Activated CD4-positive, CD25-positive, alpha-beta regulatory T cell treated with anti-CD3 and anti-CD28 coated beads, Interleukin-2, amount 50 U/mL, for 72 hours (primary cell): ENCODE measurements around the gene TCEA3.

Source experiments
- DNase-seq: peaks from one replicate; pipeline ENCODE4 v3.0.0; 2021

TCEA3 gene

GRCh38 chr1:23424293-23425192, at the start of gene TCEA3:
TSS of gene TCEA3 (minus strand) at chr1:23424748. CDS start at chr1:23424633, 115 bp downstream.
- peak; percentile 41 for DNase-seq

DNA sequence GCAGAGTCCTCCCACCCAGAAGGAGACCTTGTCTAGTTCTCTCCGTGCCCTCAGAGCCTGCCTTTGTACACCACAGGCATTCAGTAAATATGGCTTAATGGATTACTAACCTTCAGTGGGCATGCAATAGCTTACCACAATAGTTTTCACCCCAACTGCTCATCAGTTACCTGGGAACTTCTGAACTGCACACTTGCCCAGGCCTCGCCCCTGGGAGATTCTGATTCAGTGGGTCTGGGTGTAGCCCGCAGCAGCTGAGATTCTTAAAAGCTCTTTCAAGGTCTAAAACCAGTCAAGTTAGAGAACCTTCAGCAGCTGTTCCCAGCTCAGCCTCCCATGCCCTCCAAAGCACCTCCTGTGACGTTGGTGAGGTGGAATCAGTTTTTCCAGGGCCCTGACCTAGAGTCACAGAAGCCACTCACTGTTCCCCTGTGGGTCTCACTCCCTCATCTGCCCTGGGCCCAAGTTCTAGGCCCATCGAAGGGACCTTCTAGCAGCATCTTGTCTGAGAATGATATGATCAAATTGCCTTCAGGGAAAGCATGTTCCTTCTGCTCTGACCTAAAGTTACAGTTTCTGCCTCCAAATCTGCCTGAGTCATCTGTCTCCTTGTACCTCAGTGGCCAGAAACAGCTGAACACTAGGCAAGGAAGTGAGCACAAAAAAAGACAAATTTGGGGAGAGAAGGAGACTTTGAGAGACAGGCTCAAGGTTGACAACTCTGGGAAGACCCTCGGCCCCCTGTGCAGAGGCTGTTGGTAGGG, 48.7 kb upstream of the TCEA3 start:
- no peak for DNase-seq

DNA sequence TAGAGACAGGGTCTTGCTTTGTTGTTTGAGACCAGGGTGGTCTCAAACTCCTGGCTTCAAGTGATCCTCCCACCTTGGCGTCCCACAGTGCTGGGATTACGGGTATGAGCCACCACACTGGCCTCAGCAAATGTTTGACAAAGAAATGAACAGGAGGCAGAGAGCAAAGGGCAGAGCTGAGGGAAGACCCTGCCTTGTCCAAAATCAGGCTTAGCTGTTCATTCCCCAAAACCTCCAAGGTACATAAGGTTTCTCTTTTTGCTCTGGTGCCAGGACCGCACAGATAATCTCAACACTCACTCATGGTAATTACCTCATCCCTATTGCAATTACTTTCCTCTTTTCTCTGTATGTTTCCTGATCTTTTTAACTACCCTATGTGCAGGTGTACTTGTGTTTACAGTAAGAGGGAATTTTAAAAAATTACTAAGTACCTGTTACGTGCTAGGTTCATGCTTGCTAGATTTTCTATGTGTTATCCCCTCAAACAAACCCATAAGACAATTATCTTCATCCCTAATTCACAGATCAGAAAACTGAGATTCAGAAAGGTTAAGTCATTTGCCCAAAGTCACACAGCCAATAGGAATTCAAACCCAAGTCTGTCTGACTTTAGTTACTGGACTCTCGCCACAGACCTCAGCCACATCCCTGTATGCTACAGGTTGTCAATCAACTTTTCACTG, 47.9 kb upstream of the TCEA3 start:
- DNase-seq = no peak

DNA sequence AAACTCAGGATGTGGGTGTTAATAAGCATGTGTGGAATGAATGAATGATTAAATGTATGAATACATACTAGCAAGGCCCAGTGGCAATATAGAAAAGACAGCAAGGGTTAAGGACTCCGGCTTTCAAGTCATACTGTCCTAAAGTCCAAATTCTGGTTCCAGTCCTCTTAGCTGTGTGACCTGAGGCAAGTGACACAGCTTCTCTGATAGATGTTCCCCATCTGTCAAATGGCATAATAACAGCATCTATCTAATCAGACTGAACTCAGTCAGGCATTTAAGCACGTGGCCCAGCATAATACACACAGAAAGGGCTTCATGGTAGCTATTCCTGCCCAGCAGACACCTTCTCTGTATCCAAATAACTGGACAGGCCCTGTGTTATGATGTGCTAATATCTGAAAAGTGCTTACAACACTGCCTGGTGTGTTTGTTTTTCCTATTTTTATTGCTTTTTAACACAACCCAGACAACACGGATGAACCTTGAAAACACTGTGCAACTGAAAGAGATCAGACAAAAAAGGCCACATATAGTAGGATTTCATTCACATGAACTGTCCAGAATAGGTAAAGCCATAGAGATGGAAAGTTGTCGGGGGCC, 47.0 kb upstream of the TCEA3 start:
- no peak for DNase-seq

GRCh38 chr1:23470282-23471070, 45.9 kb upstream of the TCEA3 start:
- no peak for DNase-seq

DNA sequence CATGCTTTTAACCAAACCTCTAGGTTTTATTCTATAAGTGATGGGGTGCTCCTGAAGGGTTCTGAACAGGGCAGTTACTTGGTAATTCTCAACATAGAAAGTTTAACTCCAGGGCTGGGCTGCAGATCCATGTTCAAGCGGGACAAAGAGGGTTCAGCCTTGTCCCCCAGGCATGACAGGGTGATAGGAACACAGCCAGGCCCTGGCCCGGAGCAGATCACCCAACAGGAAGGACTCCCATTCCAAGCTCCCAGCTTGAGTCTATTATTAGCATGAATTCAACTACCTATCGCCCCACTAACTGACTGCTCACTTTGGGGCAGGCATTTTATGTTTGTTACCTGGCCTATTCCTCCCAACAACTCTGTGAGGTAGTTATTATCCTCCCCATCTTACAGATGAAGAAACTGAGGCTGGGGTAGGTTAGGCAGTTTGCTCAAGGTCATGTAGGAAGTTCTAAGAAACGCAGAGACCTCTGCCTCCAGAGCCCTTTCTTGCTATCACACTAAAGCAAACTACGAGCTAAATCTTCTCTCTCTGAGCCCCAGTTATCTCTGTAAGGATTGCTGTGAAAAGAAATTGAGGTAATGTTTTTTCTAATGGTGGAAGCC, 44.9 kb upstream of the TCEA3 start:
- DNase-seq = no peak

GRCh38 chr1:23466423-23466989, 42.0 kb upstream of the TCEA3 start:
- DNase-seq = no peak

- no peak for DNase-seq
These were observed 38.7 kb upstream of the TCEA3 start for GRCh38 chr1:23463286-23463685.

DNA sequence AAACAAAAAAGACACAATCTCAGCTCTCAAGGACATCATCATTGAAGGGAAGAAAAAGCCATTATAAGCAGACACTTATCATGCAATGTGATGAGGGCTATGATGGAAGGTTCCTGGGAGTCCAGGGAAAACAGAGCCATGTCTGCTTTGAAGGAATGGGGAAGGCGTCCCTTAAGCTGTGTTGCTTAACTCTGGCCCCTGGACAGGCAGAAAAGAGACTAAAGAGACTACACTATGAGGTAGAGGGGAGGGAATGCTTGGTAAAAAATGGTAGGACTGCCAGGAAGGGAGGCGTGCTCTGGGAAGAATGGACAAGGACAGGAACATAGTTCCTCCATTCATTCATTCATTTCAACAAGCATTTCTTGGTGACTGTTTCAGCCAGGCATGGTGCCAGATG, 38.2 kb upstream of the TCEA3 start:
- no peak for DNase-seq

DNA sequence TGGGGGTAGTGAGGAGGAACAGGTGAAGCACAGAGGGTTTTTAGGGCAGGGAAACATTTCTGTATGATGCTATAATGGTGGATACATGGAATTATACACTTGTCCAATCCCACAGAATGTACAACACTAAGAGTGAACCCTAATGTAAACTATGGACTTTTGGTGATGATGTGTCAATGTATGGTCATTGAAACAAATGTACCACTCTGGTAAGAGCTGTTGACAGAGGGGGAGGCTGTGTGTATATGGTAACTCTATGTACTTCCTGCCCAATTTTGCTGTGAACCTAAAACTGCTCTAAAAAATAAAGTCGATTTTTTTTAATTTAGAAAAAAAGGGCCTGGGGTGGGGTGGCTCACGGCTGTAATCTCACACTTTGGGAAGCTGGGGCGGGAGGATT, 36.5 kb upstream of the TCEA3 start:
- no peak for DNase-seq

- DNase-seq = no peak
These were observed 36.0 kb upstream of the TCEA3 start for GRCh38 chr1:23460519-23460918.

DNA sequence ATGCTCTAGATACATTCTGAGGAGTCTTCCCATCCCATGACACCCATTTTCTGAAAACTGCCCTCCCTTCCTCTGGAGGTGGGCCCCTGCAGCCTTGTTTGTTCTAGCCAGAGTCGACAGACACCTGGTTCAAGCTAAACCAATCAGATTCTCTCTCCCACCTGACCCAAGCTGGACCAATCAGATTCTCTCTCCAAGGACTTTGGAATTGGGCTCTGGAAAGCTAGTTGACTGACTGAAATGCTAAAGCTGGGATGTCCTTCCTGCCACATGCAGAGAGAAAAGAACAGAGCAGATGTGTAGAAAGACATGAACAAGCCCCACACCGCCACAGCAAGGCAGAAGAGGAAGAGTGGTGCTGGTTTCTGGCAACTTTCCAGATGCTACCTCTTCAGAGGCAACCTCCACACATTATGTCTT, 34.8 kb upstream of the TCEA3 start:
- DNase-seq = no peak

DNA sequence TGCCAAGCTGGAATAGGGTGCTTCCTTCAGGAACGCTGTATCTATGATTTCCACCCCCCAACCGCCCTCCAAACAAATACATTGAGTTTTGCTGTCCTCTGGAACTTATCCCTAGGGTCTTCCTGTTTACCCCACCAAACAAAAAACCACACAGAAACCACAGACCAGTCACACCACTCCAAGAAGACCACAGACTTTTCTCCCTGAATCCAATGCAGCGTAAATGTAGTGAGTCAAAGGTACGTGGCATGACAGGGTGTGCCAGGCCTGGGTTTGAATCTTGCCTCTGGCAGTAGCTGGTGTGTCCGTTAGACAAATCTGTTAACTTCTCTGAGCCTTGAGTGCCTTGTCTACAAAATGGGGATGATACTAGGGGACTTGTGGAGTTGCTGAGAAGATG, 31.7 kb upstream of the TCEA3 start:
- no peak for DNase-seq

- no peak for DNase-seq
These were observed 29.0 kb upstream of the TCEA3 start for GRCh38 chr1:23453455-23454000.

DNA sequence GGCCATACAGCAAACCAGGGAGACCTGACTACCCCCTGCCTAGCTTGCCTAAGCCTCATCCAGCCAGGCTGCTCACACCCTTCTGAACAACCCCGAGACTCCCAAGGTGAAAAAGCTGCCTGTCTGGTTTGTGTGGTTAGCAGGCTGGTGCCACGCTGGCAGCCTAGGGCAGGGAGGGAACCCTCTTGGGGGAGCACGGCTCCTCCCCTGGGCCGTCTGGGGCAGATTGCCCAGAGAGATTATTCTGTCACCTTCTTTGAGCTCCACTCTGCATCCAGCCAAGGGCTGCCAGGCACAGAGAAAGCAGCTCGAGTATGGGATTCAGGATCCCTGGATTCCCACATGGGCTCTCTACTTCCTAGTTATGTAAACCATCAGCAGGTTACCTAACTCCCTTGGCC, 27.5 kb upstream of the TCEA3 start:
- no peak for DNase-seq

DNA sequence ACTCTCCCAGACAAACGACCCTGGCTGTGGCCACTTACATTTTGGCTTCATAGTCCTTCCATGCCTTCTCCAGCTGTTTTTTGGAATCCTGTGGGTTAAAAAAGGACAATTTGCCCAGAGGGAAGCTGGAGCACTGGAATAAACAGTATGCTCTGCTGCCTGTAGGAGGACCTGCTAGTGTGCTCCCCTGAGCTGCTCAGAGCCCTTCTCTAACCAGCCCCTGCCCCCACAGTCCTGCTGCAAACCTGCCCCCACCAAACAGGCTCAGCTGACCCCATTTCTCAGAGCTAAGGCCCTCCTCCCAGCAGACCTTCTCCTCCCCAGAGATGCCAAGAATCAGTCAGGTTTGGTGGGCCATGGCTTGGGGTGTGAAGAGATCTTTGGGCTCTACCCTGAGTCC, 26.9 kb upstream of the TCEA3 start:
- no peak for DNase-seq

- no peak for DNase-seq
These were observed 26.3 kb upstream of the TCEA3 start for GRCh38 chr1:23450894-23451293.

DNA sequence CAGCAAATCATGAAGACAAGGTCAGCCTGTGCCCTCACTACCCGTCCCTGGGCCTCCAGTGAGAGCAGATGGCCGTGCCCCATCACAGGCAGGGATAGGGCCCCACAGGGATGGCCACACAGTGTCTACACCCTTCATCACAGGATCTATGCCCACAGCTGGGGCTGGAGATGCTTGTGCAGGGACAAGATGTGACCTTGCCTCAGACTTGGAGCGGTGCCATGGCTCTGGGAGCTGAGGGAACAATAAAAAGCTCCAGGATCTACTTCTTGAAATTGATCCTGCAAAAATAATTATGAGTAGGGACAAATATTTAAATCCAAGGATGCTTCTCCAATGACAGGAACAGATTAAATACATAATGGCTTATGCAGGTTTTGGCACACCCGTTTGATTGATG, 25.4 kb upstream of the TCEA3 start:
- no peak for DNase-seq

GRCh38 chr1:23449306-23449705, 24.8 kb upstream of the TCEA3 start:
- DNase-seq = no peak

GRCh38 chr1:23448846-23449245, 24.3 kb upstream of the TCEA3 start:
- no peak for DNase-seq

DNA sequence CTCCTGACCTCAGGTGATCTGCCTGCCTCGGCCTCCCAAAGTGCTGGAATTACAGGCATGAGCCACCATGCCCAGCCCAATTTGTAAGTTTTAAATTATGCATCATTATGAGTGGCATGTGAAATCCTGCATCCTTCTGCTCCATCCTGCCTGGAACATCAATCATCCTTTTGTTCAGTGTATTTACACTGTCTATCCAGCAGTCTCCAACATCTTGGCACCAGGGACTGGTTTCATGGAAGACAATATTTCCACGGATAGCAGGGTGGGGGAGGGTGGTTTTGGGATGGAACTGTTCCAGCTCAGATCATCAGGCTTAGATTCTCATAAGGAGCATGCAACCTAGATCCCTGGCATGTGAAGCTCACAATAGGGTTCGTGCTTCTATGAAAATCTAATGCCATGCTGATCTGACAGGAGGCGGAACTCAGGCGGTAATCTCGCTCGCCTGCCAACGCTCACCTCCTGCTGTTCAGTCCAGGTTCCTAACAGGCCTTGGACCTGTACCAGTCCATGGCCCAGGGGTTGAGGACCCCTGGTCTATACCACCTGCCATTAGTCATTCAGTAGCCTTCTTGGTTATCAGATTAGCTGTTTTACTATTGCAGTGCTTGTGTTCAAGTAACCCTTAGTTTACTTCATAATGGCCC, 22.2 kb upstream of the TCEA3 start:
- no peak for DNase-seq
